ENCODE results near the gene TCEA2.

Gene TCEA2

GRCh38 chr20:64099086-64099786 lies 36.2 kb downstream of the TCEA2 start:
- Histone ChIP-seq H3K4me2 (no peak overlapping the region), H3K79me2 (ENCODE audit: insufficient read depth, low read depth) (no peaks in the 10 kb centered on the region), H3K9ac (no peak overlapping the region), H3K4me1 (ENCODE audit: low read depth, poor library complexity, severe bottlenecking) (no peaks in the 10 kb centered on the region), H3K4me3 (IDR thresholded peaks at IDR 0.05; ENCODE audit: insufficient read depth, low read depth, low read length) (no peak overlapping the region), H3K27me3 (ENCODE audit: insufficient read depth, low read depth) (peaks cover 78% of the 10 kb centered on the region), H3K36me3 (ENCODE audit: insufficient read depth) (no peaks in the 10 kb centered on the region), H2AFZ (ENCODE audit: low read depth) (no peak overlapping the region), H3K27ac (no peak overlapping the region), H4K20me1 (ENCODE audit: insufficient read depth) (no peaks in the 10 kb centered on the region)
- no peak for TF ChIP-seq CTCF (conservative IDR thresholded peaks at IDR 0.05; ENCODE audit: low read depth, low read length)

GRCh38 chr20:64099880-64100565 lies 37.0 kb downstream of the TCEA2 start:
- Histone ChIP-seq H3K9ac (no peak overlapping the region), H3K79me2 (ENCODE audit: insufficient read depth, low read depth) (no peaks in the 10 kb centered on the region), H3K27ac (no peak overlapping the region), H3K4me3 (IDR thresholded peaks at IDR 0.05; ENCODE audit: insufficient read depth, low read depth, low read length) (no peak overlapping the region), H3K36me3 (ENCODE audit: insufficient read depth) (no peaks in the 10 kb centered on the region), H3K27me3 (ENCODE audit: insufficient read depth, low read depth) (peaks cover 85% of the 10 kb centered on the region), H3K4me2 (no peak overlapping the region), H2AFZ (ENCODE audit: low read depth) (no peak overlapping the region), H3K4me1 (ENCODE audit: low read depth, poor library complexity, severe bottlenecking) (no peaks in the 10 kb centered on the region), H4K20me1 (ENCODE audit: insufficient read depth) (no peaks in the 10 kb centered on the region)
- no peak for TF ChIP-seq CTCF (conservative IDR thresholded peaks at IDR 0.05; ENCODE audit: low read depth, low read length)

GRCh38 chr20:64100566-64100888 lies 37.5 kb downstream of the TCEA2 start:
- Histone ChIP-seq H2AFZ (ENCODE audit: low read depth) (no peak overlapping the region), H3K36me3 (ENCODE audit: insufficient read depth) (no peaks in the 10 kb centered on the region), H3K4me3 (IDR thresholded peaks at IDR 0.05; ENCODE audit: insufficient read depth, low read depth, low read length) (no peak overlapping the region), H3K4me2 (no peak overlapping the region), H3K4me1 (ENCODE audit: low read depth, poor library complexity, severe bottlenecking) (no peaks in the 10 kb centered on the region), H4K20me1 (ENCODE audit: insufficient read depth) (no peaks in the 10 kb centered on the region), H3K27ac (no peak overlapping the region), H3K9ac (no peak overlapping the region), H3K79me2 (ENCODE audit: insufficient read depth, low read depth) (no peaks in the 10 kb centered on the region), H3K27me3 (ENCODE audit: insufficient read depth, low read depth) (peaks cover 87% of the 10 kb centered on the region)
- no peak for TF ChIP-seq CTCF (conservative IDR thresholded peaks at IDR 0.05; ENCODE audit: low read depth, low read length)

- no peaks in the 10 kb centered on the region for H4K20me1 ChIP-seq (ENCODE audit: insufficient read depth)
- TF ChIP-seq CTCF (conservative IDR thresholded peaks at IDR 0.05; ENCODE audit: low read depth, low read length) = no peak
- no peaks in the 10 kb centered on the region for H3K4me1 ChIP-seq (ENCODE audit: low read depth, poor library complexity, severe bottlenecking)
- H3K79me2 ChIP-seq (ENCODE audit: insufficient read depth, low read depth) = no peaks in the 10 kb centered on the region
- no peak overlapping the region; the same call in 1 of the 2 replicates for H3K4me2 ChIP-seq
- no peak overlapping the region for H3K9ac ChIP-seq
- H3K36me3 ChIP-seq (ENCODE audit: insufficient read depth) = no peaks in the 10 kb centered on the region
- H3K4me3 ChIP-seq (IDR thresholded peaks at IDR 0.05; ENCODE audit: insufficient read depth, low read depth, low read length) = no peak overlapping the region
- H3K27ac ChIP-seq = no peak overlapping the region
- no peak overlapping the region for H2AFZ ChIP-seq (ENCODE audit: low read depth)
- H3K27me3 ChIP-seq (ENCODE audit: insufficient read depth, low read depth) = peaks cover 86% of the 10 kb centered on the region
Observed at GRCh38 chr20:64100946-64101688, 38.1 kb downstream of the TCEA2 start.
